Neural progenitor cell (in vitro differentiated cells): ENCODE results near the gene ZNF763. TPM values are rescaled to one million over a fixed set of nuclear protein-coding genes. Genes with fewer than 3 reads are reported as not detected.
A peak's percentile ranks its signal among the peaks of the same experiment; 100 is the strongest.
"Not testable (repeated sequence)": the region's sequence is repeated elsewhere in the genome, so short reads cannot be mapped to it uniquely, and the experiment has no call there.

Experiments
- DNase-seq: peaks from one replicate; pipeline ENCODE4 v3.0.0-alpha.2; 2016; ENCODE audit warnings: low spot score
- H2AFZ ChIP-seq: fragments of 200-600 bp; sonication (generic); replicated peaks from 2 replicates; pipeline ENCODE4 v1.6.1; 2016; ENCODE audit warnings: antibody characterized with exemption
- H3F3A ChIP-seq: fragments of 200-600 bp; sonication (generic); 2 replicates; pipeline ENCODE4 v1.6.1; 2016; ENCODE audit warnings: antibody characterized with exemption, low read depth
- H3K27ac ChIP-seq: fragments of 200-600 bp; sonication (generic); 2 replicates; pipeline ENCODE4 v1.5.1; 2016; ENCODE audit warnings: mild to moderate bottlenecking
- H3K27me3 ChIP-seq: fragments of 200-600 bp; sonication (generic); 2 replicates; pipeline ENCODE4 v1.6.1; 2016; ENCODE audit warnings: mild to moderate bottlenecking, moderate library complexity
- H3K36me3 ChIP-seq: fragments of 200-600 bp; sonication (generic); 2 replicates; pipeline ENCODE4 v1.5.1; 2016
- H3K4me1 ChIP-seq: fragments of 200-600 bp; sonication (generic); 2 replicates; pipeline ENCODE4 v1.6.1; 2016; ENCODE audit warnings: mixed run types
- H3K4me2 ChIP-seq: fragments of 200-600 bp; sonication (generic); 2 replicates; pipeline ENCODE4 v1.6.1; 2016
- H3K4me3 ChIP-seq: fragments of 200-600 bp; sonication (generic); 2 replicates; pipeline ENCODE4 v1.5.1; 2016
- H3K79me2 ChIP-seq: fragments of 200-600 bp; sonication (generic); 2 replicates; pipeline ENCODE4 v1.6.1; 2016; ENCODE audit warnings: low read depth
- H3K9ac ChIP-seq: fragments of 200-600 bp; sonication (generic); 2 replicates; pipeline ENCODE4 v1.6.1; 2016
- H3K9me3 ChIP-seq: fragments of 200-600 bp; sonication (generic); 2 replicates; pipeline ENCODE4 v1.5.1; 2016; ENCODE audit warnings: low read depth
- H4K20me1 ChIP-seq: fragments of 200-600 bp; sonication (generic); 2 replicates; pipeline ENCODE4 v1.6.1; 2016; ENCODE audit warnings: low read depth
- H3K27ac Mint-ChIP-seq: 3 replicates; pipeline ENCODE4 v1.8.0; 2021; ENCODE audit warnings: mixed read lengths
- H3K27me3 Mint-ChIP-seq: 2 replicates; pipeline ENCODE4 v1.8.0; 2022; ENCODE audit warnings: low read depth, mild to moderate bottlenecking, inconsistent platforms, moderate library complexity, mixed read lengths; ENCODE audit not compliant: insufficient read depth
- H3K36me3 Mint-ChIP-seq: 3 replicates; pipeline ENCODE4 v1.8.0; 2021; ENCODE audit warnings: mixed read lengths
- H3K4me1 Mint-ChIP-seq: 3 replicates; pipeline ENCODE4 v1.8.0; 2021; ENCODE audit warnings: mixed read lengths
- H3K4me3 Mint-ChIP-seq: 3 replicates; pipeline ENCODE4 v1.8.0; 2021; ENCODE audit warnings: mild to moderate bottlenecking, moderate library complexity, mixed read lengths
- H3K9me3 Mint-ChIP-seq: 3 replicates; pipeline ENCODE4 v1.8.0; 2020; ENCODE audit warnings: mixed read lengths
- EZH2 ChIP-seq: fragments of 200-600 bp; sonication (generic); IDR thresholded peaks from 2 replicates; pipeline ENCODE4 v1.6.1; 2017; ENCODE audit warnings: antibody characterized with exemption, mild to moderate bottlenecking, moderate library complexity
- EZH2phosphoT487 ChIP-seq: fragments of 200-600 bp; sonication (generic); IDR thresholded peaks from 2 replicates; pipeline ENCODE4 v1.6.1; 2017; ENCODE audit warnings: antibody characterized with exemption
- total RNA-seq: library from RNA; depleted of rRNA; stranded (reverse); fragments of >200 nt; gene quantifications from 2 replicates; pipeline ENCODE4 v1.2.3, GENCODE V29; 2015; ENCODE audit warnings: low replicate concordance
- TF ChIP-seq, protein P1 (sequence below): fragments of 200-600 bp; sonication (generic); IDR thresholded peaks from 2 replicates; pipeline ENCODE4 v1.5.1; 2017; ENCODE audit warnings: antibody characterized with exemption, mild to moderate bottlenecking

ZNF763 gene
- total RNA-seq, 1 donor from 2014 or later: 17.7 TPM

DNA sequence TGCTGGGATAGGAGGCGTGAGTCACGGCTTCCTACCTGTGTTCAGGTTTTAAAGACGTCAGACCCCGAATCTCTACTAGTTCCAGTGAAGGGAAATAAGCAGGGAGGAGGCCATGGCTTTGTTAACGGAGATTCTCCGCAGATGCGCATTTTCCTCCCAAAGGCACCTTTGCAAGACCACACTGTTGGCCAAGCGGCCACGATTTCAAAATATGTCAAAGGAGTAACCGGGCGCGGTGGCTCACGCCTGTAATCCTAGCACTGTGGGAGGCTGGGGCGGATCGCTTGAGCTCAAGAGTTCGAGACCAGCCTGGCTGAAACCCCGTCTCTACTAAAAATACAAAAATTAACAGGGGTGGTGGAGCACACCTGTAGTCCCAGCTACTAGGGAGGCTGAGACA is 21.9 kb downstream of the ZNF763 start:
- H3K79me2 ChIP-seq: peaks cover 35% of the 10 kb centered on the region
- no peaks in the 10 kb centered on the region for H3K4me1 ChIP-seq
- no peak for DNase-seq
- H4K20me1 ChIP-seq: peaks cover 16% of the 10 kb centered on the region
- H2AFZ ChIP-seq: no peak overlapping the region
- H3K27me3 ChIP-seq: no peaks in the 10 kb centered on the region
- Mint-ChIP-seq H3K27ac (no peak overlapping the region), H3K36me3 (peaks cover 21% of the 10 kb centered on the region), H3K27me3 (peaks cover 3% of the 10 kb centered on the region), H3K4me1 (peaks cover 5% of the 10 kb centered on the region), H3K9me3 (peaks cover 43% of the 10 kb centered on the region), H3K4me3 (peak overlapping the region; percentile 100)
- no peak overlapping the region for H3K9ac ChIP-seq
- H3K9me3 ChIP-seq: no peaks in the 10 kb centered on the region
- H3F3A ChIP-seq: peaks cover 15% of the 10 kb centered on the region
- no peak overlapping the region for H3K4me2 ChIP-seq
- no peak overlapping the region for H3K4me3 ChIP-seq
- no peak overlapping the region for H3K27ac ChIP-seq
- TF ChIP-seq, protein P1, sequence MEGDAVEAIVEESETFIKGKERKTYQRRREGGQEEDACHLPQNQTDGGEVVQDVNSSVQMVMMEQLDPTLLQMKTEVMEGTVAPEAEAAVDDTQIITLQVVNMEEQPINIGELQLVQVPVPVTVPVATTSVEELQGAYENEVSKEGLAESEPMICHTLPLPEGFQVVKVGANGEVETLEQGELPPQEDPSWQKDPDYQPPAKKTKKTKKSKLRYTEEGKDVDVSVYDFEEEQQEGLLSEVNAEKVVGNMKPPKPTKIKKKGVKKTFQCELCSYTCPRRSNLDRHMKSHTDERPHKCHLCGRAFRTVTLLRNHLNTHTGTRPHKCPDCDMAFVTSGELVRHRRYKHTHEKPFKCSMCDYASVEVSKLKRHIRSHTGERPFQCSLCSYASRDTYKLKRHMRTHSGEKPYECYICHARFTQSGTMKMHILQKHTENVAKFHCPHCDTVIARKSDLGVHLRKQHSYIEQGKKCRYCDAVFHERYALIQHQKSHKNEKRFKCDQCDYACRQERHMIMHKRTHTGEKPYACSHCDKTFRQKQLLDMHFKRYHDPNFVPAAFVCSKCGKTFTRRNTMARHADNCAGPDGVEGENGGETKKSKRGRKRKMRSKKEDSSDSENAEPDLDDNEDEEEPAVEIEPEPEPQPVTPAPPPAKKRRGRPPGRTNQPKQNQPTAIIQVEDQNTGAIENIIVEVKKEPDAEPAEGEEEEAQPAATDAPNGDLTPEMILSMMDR: no peak
- TF ChIP-seq EZH2phosphoT487 (no peak), EZH2 (no peak)
- peaks cover 5% of the 10 kb centered on the region for H3K36me3 ChIP-seq

DNA sequence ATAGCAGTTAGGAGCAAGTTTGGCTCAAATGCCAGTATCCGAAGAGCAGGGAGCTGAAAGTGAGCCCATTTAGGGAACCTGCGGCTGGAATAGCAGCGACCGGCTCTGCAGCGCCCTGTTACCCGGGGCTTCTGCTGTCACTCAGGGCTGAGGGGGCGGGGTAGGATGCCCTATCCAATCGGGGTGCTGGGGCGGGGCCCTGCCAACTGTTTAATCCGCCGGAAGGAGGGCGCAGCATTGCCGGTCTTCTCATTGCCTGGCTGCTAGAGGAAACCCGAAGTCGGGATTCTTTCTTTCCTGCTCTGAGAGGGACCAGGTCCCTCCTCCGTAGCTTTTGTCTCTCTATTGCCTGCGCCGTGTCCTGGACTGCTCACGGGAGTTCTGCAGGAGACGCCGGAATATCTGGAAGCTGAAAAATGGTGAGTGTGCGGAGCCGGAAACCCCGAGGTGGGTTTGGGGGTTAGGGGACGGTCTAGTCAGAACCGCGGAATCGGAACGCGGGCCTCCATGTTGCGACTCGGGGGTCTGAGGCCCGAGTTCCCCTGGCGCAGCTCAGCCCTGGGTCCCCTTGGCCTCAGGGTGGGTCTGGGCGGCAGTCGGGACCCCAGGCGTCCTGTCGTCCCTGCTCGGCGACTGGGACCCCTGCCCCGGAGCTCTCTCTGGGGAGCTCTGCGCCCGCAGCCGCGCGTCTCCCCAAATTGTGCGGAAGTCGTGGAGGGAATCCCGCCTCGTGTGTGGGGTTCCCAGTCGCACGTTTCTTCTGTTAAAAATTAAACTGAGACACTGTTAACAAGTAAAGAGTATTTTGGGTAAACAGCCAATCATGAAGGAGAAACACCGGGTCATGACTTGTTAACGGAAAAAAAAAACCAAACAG is 22.8 kb downstream of the ZNF763 start:
- H3K27ac ChIP-seq: peak overlapping the region; percentile 78
- DNase-seq: peak; percentile 98
- H3K9me3 ChIP-seq: no peaks in the 10 kb centered on the region
- no peaks in the 10 kb centered on the region for H3K4me1 ChIP-seq
- peaks cover 16% of the 10 kb centered on the region for H4K20me1 ChIP-seq
- Mint-ChIP-seq H3K27ac (peak overlapping the region; percentile 96), H3K9me3 (peaks cover 40% of the 10 kb centered on the region), H3K27me3 (peaks cover 3% of the 10 kb centered on the region), H3K36me3 (peaks cover 26% of the 10 kb centered on the region), H3K4me3 (peak overlapping the region; percentile 100), H3K4me1 (peaks cover 5% of the 10 kb centered on the region)
- peaks cover 44% of the 10 kb centered on the region for H3K79me2 ChIP-seq
- peaks cover 5% of the 10 kb centered on the region for H3K36me3 ChIP-seq
- TF ChIP-seq, protein P1: no peak
- TF ChIP-seq EZH2phosphoT487: no peak
- TF ChIP-seq EZH2: no peak
- H3K4me3 ChIP-seq: peak overlapping the region; percentile 77
- H3K27me3 ChIP-seq: no peaks in the 10 kb centered on the region
- peaks cover 15% of the 10 kb centered on the region for H3F3A ChIP-seq
- peak overlapping the region; percentile 64 for H2AFZ ChIP-seq
- H3K4me2 ChIP-seq: peak overlapping the region; percentile 90
- peak overlapping the region; percentile 51 for H3K9ac ChIP-seq

DNA sequence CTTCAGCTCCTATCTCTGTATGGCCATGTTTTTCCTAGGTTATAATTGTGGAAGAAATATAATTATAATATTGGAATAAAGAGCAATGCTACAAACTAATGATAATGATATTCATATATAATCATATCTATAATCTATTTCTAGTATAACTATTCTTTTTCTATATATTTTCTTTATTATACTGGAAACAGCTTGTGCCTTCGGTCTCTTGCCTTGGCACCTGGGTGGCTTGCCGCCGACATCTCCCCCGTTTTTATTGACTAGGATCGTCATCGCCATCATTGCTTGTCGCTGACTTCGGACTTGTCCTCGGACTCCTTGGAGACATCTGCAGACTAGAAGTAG is 24.2 kb downstream of the ZNF763 start:
- Mint-ChIP-seq H3K4me3 (peak overlapping the region; percentile 100), H3K27me3 (peaks cover 3% of the 10 kb centered on the region), H3K4me1 (peaks cover 5% of the 10 kb centered on the region), H3K9me3 (peaks cover 46% of the 10 kb centered on the region), H3K27ac (no peak overlapping the region), H3K36me3 (peaks cover 35% of the 10 kb centered on the region)
- TF ChIP-seq EZH2phosphoT487 (no peak), EZH2 (no peak)
- TF ChIP-seq, protein P1: no peak
- peaks cover 58% of the 10 kb centered on the region for H3K79me2 ChIP-seq
- no peaks in the 10 kb centered on the region for H3K4me1 ChIP-seq
- no peak overlapping the region for H3K4me3 ChIP-seq
- no peak overlapping the region for H3K27ac ChIP-seq
- H3K9me3 ChIP-seq: no peaks in the 10 kb centered on the region
- H2AFZ ChIP-seq: no peak overlapping the region
- H3K36me3 ChIP-seq: peaks cover 10% of the 10 kb centered on the region
- H3F3A ChIP-seq: peaks cover 15% of the 10 kb centered on the region
- H3K4me2 ChIP-seq: peak overlapping the region; percentile 90
- peaks cover 16% of the 10 kb centered on the region for H4K20me1 ChIP-seq
- H3K9ac ChIP-seq: no peak overlapping the region
- no peaks in the 10 kb centered on the region for H3K27me3 ChIP-seq
- no peak for DNase-seq

- not testable (repeated sequence) for DNase-seq, H3K27me3 ChIP-seq, H3K9ac ChIP-seq, H3K36me3 ChIP-seq, H3K4me1 ChIP-seq, H3K9me3 ChIP-seq, H3K4me3 ChIP-seq, H3K4me3 Mint-ChIP-seq, H3K4me2 ChIP-seq, H2AFZ ChIP-seq, H3K27ac Mint-ChIP-seq, H3K4me1 Mint-ChIP-seq, H3K27ac ChIP-seq, H3K27me3 Mint-ChIP-seq
- Histone ChIP-seq H4K20me1 (peaks cover 16% of the 10 kb centered on the region), H3K79me2 (peaks cover 86% of the 10 kb centered on the region), H3F3A (peaks cover 15% of the 10 kb centered on the region)
- Mint-ChIP-seq H3K9me3 (peaks cover 54% of the 10 kb centered on the region), H3K36me3 (peaks cover 44% of the 10 kb centered on the region)
These were observed 27.1 kb downstream of the ZNF763 start for GRCh38 chr19:11991921-11992320.
